ENCODE data around the gene ATP8A2.

- TF ChIP-seq CTCF (IDR thresholded peaks at IDR 0.05) (no peak), POLR2AphosphoS5 (IDR thresholded peaks at IDR 0.05) (no peak), EP300 (IDR thresholded peaks at IDR 0.05) (no peak)
These were observed 558.9 kb downstream of the ATP8A2 start for GRCh38 chr13:25930653-25931052.
